Lower lobe of right lung (tissue), 2 donors: ENCODE measurements around the gene HOMER2. TPM values are rescaled to one million over a fixed set of nuclear protein-coding genes. Genes with fewer than 3 reads are reported as not detected.
A peak's percentile ranks its signal among the peaks of the same experiment; 100 is the strongest.

ENCODE experiments used
- ATAC-seq, 2 donors: fragments of 200-7000 bp; cut with Tn5 transposase; one replicate each; pipeline ENCODE4 v1.9.1; 2020 to 2022; ENCODE audit warnings: mild to moderate bottlenecking in 2 of 2, moderate library complexity in 2 of 2
- DNase-seq: peaks from one replicate; pipeline ENCODE4 v3.0.0-alpha.2; 2020
- H3K27ac ChIP-seq: fragments of 200-600 bp; one replicate; pipeline ENCODE4 v1.8.0; 2022
- H3K27me3 ChIP-seq: fragments of 200-600 bp; one replicate; pipeline ENCODE4 v1.8.0; 2022; ENCODE audit warnings: low read depth
- H3K36me3 ChIP-seq: fragments of 200-600 bp; one replicate; pipeline ENCODE4 v1.8.0; 2022; ENCODE audit warnings: mild to moderate bottlenecking
- H3K4me1 ChIP-seq: fragments of 200-600 bp; one replicate; pipeline ENCODE4 v1.8.0; 2022
- H3K4me3 ChIP-seq: fragments of 200-600 bp; one replicate; pipeline ENCODE4 v1.8.0; 2022; ENCODE audit warnings: mild to moderate bottlenecking
- H3K9me3 ChIP-seq: fragments of 200-600 bp; one replicate; pipeline ENCODE4 v1.8.0; 2022
- intact Hi-C: fragments of 100-400 bp; cut with DNase I; formaldehyde crosslinking; loops from one replicate; pipeline ENCODE4 v1.11.0; 2022
- total RNA-seq: library from RNA; stranded (reverse); fragmentation: NEBNext Ultra II Directional; extraction: Animal tissue kit (Norgen Biotek cat#: 25700); gene quantifications from one replicate; pipeline ENCODE4 v1.2.1, GENCODE V29; 2021
- TF ChIP-seq, protein P1 (sequence below): fragments of 200-600 bp; IDR thresholded peaks from one replicate; pipeline ENCODE4 v1.8.0; 2022; ENCODE audit warnings: antibody characterized with exemption, mild to moderate bottlenecking
- donor health status: DM: no; HTN: yes; CAD: no; lungs with severe emphysema.

Gene HOMER2
- total RNA-seq, 1 donor from 2014 or later = 16.2 TPM

DNA sequence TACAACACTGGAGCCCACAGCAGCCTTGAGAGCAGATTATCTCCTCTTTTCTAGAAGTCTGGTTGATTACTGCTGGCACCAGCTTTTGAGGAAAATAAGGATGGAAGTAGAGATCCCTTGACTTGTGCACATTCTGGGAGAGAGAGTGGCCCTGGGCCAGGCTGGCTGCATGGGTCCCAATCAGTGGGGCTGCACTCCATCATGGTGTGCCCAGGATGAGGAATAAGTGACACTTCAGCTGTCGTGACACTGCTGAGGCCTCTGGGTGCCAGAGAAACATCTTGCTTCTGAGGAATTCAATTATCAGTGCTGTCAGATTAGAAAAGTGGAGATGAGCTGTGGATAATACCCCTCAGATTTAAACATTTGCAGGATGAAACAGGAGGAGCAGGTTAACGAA is 42.6 kb upstream of the HOMER2 start:
- H3K27me3 ChIP-seq = no peaks in the 10 kb centered on the region
- H3K27ac ChIP-seq = no peak overlapping the region
- peaks cover 16% of the 10 kb centered on the region for H3K36me3 ChIP-seq
- TF ChIP-seq, protein P1, sequence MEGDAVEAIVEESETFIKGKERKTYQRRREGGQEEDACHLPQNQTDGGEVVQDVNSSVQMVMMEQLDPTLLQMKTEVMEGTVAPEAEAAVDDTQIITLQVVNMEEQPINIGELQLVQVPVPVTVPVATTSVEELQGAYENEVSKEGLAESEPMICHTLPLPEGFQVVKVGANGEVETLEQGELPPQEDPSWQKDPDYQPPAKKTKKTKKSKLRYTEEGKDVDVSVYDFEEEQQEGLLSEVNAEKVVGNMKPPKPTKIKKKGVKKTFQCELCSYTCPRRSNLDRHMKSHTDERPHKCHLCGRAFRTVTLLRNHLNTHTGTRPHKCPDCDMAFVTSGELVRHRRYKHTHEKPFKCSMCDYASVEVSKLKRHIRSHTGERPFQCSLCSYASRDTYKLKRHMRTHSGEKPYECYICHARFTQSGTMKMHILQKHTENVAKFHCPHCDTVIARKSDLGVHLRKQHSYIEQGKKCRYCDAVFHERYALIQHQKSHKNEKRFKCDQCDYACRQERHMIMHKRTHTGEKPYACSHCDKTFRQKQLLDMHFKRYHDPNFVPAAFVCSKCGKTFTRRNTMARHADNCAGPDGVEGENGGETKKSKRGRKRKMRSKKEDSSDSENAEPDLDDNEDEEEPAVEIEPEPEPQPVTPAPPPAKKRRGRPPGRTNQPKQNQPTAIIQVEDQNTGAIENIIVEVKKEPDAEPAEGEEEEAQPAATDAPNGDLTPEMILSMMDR = no peak
- peaks cover 6% of the 10 kb centered on the region for H3K4me1 ChIP-seq
- no peaks in the 10 kb centered on the region for H3K9me3 ChIP-seq
- no peak overlapping the region for H3K4me3 ChIP-seq
- intact Hi-C loops = no loop called here
- ATAC-seq = no peak
- DNase-seq = no peak

DNA sequence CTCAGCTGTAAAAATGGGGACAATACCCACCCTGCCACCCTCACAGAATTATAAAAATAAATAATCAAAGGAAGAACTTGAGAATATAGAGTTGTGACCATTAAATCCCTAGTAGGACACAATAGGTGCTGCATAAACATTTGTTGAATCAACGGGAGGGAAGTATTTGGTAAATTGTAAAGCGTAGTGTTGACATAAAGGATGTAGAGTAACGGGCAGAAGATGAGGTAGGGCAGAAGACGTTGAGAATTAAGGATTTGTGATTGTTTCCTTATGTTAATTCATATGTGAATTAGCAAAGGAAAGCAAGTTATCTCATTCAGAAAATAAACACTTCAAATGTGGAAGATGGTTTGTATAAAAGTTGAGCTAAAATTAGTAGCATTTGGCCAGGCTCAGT is 40.6 kb upstream of the HOMER2 start:
- no peaks in the 10 kb centered on the region for H3K27me3 ChIP-seq
- no peak overlapping the region for H3K4me3 ChIP-seq
- no peaks in the 10 kb centered on the region for H3K4me1 ChIP-seq
- TF ChIP-seq, protein P1 = no peak
- no peak overlapping the region for H3K27ac ChIP-seq
- DNase-seq (no peak), ATAC-seq (no peak)
- no peaks in the 10 kb centered on the region for H3K9me3 ChIP-seq
- H3K36me3 ChIP-seq = peaks cover 33% of the 10 kb centered on the region
- intact Hi-C loops = no loop called here

DNA sequence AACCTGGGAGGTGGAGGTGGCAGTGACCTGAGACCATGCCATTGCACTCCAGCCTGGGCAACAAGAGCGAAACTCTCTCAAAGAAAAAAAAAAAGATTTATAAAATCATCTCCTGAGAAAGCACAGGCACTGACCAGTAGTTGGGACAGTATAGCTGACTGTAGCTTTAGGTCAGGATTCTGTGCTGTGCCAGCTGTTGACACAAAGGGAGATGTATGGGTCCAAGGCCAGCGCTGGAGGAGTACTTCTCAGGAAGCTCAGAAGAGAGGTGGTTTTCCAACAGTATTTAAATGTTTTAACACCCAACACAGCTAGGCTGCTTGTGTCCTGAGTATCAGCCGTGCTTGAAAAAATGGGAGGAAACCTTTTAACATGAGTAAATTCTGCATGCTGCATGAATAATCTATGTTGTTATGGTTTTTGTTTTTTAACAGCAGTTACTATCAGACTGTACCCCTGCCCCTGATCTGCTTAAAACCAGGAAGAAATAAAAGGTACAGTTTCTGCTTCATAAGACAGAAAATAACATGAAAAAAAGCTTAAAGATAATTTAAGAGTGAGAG is 40.0 kb upstream of the HOMER2 start:
- TF ChIP-seq, protein P1 = no peak
- H3K27ac ChIP-seq = no peak overlapping the region
- ATAC-seq (no peak), DNase-seq (no peak)
- H3K4me1 ChIP-seq = peaks cover 1% of the 10 kb centered on the region
- no peaks in the 10 kb centered on the region for H3K9me3 ChIP-seq
- H3K36me3 ChIP-seq = peaks cover 34% of the 10 kb centered on the region
- H3K4me3 ChIP-seq = no peak overlapping the region
- no peaks in the 10 kb centered on the region for H3K27me3 ChIP-seq
- intact Hi-C loops = no loop called here

DNA sequence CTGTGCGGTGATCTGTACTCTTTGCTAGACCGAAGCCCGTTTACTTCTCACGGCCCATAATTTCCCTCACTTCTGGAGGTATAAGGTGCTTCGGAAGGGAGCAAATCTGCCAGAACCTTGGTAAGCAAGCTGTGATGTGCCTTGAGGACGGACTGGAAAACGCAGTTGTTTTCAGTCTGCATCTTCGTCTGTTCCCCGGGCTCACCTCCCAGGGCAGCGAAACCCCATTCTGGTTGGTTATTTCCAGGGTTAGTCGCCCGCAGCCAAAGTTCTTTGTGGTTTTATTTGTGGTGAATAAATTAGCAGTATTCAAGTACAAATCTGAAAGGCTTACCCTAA is 33.9 kb upstream of the HOMER2 start:
- TF ChIP-seq, protein P1 = no peak
- no peaks in the 10 kb centered on the region for H3K9me3 ChIP-seq
- peaks cover 19% of the 10 kb centered on the region for H3K4me1 ChIP-seq
- ATAC-seq (peak; percentile 19 to 28), DNase-seq (no peak)
- H3K36me3 ChIP-seq = peaks cover 28% of the 10 kb centered on the region
- peak overlapping the region; percentile 84 for H3K27ac ChIP-seq
- peak overlapping the region; percentile 94 for H3K4me3 ChIP-seq
- intact Hi-C loops = no loop called here
- H3K27me3 ChIP-seq = no peaks in the 10 kb centered on the region

DNA sequence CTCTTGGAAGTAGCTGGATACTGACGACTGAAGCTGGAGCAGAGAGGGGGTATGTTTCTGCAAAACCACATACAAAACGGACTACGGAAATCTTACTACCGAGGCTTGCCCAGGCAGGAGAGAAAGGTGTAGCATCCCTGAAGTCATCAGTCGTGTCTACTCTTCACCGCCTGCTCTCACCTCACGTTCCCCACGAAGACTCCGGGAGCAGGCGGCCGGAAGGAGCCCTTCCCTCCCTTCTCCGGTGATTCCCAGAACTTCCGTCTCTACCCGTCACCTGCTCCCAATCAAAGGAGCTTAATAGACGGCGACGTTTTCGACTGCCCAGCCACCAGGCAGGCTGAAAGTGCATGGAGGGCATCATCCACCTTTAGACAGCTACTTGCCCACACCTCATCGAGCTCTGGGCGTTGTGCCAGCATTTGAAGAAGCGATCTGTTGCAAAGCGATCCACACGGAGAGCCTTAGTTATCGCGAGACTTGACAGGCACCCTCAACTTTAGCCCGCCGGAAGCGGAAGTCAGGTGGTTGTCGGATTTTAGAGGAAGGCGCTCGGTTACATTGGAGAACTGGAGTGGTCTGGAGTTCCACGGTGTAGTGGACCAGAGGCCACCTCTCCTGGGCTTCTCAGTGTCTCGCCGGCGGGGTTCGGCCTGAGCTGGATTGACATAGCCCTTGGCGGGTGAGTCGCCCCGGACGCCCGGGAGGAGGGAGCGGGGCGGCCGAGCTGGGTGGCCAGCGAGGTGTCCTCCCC is 33.3 kb upstream of the HOMER2 start, which contains the start of gene RAMAC:
Gene RAMAC, plus strand, starts transcription at position 523 of the 754 bp plus-strand sequence. CDS start 2,809 bp downstream, outside the sequence.
- peak within 1 kb of the TSS; percentile 94 for H3K4me3 ChIP-seq
- H3K27me3 ChIP-seq = no peaks in the 10 kb centered on the region
- H3K36me3 ChIP-seq = peaks cover 23% of the 10 kb centered on the region
- no peaks in the 10 kb centered on the region for H3K9me3 ChIP-seq
- H3K4me1 ChIP-seq = peaks cover 19% of the 10 kb centered on the region
- DNase-seq = peak; percentile 96
- ATAC-seq = peak; percentile 97 to 99
- intact Hi-C loops = no loop called here
- TF ChIP-seq, protein P1 = no peak
- H3K27ac ChIP-seq = peak within 1 kb of the TSS; percentile 84
